HG03139 (cell line): ENCODE data around the gene ANKIB1.

ENCODE experiments used
- ATAC-seq: cut with Tn5 transposase; IDR thresholded peaks from one replicate; pipeline ENCODE4 v1.9.1; 2021; ENCODE audit not compliant: unreplicated experiment

The ANKIB1 gene

GRCh38 chr7:92446869-92447344 lies 201.1 kb downstream of the ANKIB1 start:
- ATAC-seq: no peak

- peak; percentile 80 for ATAC-seq
These were observed 201.8 kb downstream of the ANKIB1 start, which contains the start of gene GATAD1 for GRCh38 chr7:92447345-92448204. GATAD1 (plus strand) TSS chr7:92447482; CDS start chr7:92447730, 248 bp downstream.

- peak; percentile 39 for ATAC-seq
These were observed 202.5 kb downstream of the ANKIB1 start for GRCh38 chr7:92448205-92448747.
